HUES64 (cell line): ENCODE measurements around the gene ULK3.

Experiments used
- H3K27ac ChIP-seq: 2 replicates; pipeline ENCODE4 v1.7.0; 2013; ENCODE audit warnings: low read depth, low read length, inconsistent platforms
- H3K27me3 ChIP-seq: 2 replicates; pipeline ENCODE4 v1.6.1; 2013; ENCODE audit warnings: mild to moderate bottlenecking, low read length; ENCODE audit not compliant: insufficient read depth
- H3K36me3 ChIP-seq: 2 replicates; pipeline ENCODE4 v1.6.1; 2013; ENCODE audit warnings: mild to moderate bottlenecking, low read length; ENCODE audit not compliant: insufficient read depth
- H3K4me1 ChIP-seq: 2 replicates; pipeline ENCODE4 v1.6.1; 2013; ENCODE audit warnings: mild to moderate bottlenecking, low read length, moderate library complexity; ENCODE audit not compliant: insufficient read depth
- H3K4me3 ChIP-seq: 2 replicates; pipeline ENCODE4 v1.5.1; 2013; ENCODE audit warnings: mild to moderate bottlenecking, low read length, moderate library complexity
- H3K9ac ChIP-seq: 2 replicates; pipeline ENCODE4 v1.6.1; 2013; ENCODE audit warnings: mild to moderate bottlenecking, low read depth, low read length
- H3K9me3 ChIP-seq: 2 replicates; pipeline ENCODE4 v1.6.1; 2013; ENCODE audit warnings: low read depth, low read length; ENCODE audit not compliant: insufficient read depth
- WGBS: fragments of 150-250, 120-280 bp; methylation state at CpG from one replicate; pipeline ENCODE4 v1.1.7; 2013; ENCODE audit warnings: missing lambda C conversion rate; 5-methylcytosine and 5-hydroxymethylcytosine counted together

ULK3 gene

GRCh38 chr15:74799255-74799855, 43.6 kb downstream of the ULK3 start:
- H3K9ac ChIP-seq: no peak overlapping the region
- peaks cover 35% of the 10 kb centered on the region for H3K36me3 ChIP-seq
- no peaks in the 10 kb centered on the region for H3K9me3 ChIP-seq
- H3K27ac ChIP-seq: no peak overlapping the region
- H3K4me3 ChIP-seq: no peak overlapping the region
- no peaks in the 10 kb centered on the region; the same call in 1 of the 2 replicates for H3K4me1 ChIP-seq
- WGBS: 94% methylated on average over 16 of the region's 16 CpGs
- no peaks in the 10 kb centered on the region for H3K27me3 ChIP-seq

DNA sequence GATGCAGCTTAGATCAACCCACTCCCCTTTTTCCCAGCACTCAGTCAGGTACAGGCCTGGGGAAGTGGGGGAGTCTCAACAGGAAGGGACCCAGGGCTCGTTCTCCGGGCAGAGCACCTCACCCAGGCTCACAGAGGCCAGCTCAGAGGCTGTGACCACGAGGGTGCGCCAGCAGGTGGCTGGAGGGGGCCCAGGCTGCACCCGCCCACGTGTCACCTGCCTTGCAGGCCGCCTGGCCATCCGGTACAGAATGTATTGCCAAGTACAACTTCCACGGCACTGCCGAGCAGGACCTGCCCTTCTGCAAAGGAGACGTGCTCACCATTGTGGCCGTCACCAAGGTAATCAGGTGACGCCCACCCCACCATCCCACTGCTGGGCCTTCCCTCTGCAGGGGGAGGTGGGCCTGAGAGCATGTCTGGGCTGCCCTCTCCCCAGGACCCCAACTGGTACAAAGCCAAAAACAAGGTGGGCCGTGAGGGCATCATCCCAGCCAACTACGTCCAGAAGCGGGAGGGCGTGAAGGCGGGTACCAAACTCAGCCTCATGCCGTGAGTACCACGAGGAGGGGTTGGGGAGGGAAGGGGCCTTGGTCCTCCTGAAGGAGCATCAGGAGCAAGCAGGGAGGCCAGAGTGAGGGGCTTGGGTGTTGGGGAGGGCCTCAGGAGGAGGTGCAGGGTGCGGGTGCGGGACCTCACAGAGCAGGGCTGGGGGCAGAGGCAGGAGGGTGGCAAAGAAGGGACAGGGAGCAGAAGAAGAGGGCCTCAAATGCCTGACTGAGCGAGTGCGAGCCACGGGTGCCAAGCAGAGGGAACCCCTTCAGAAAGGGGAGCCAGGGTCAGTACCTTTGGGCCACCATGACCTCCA, 44.3 kb downstream of the ULK3 start:
- Histone ChIP-seq H3K36me3 (peaks cover 29% of the 10 kb centered on the region), H3K4me1 (no peaks in the 10 kb centered on the region; the same call in 1 of the 2 replicates), H3K4me3 (no peak overlapping the region), H3K9ac (no peak overlapping the region), H3K27ac (no peak overlapping the region), H3K9me3 (no peaks in the 10 kb centered on the region), H3K27me3 (no peaks in the 10 kb centered on the region)
- WGBS: 93% methylated on average over 25 of the region's 25 CpGs

GRCh38 chr15:74795966-74796625, 46.9 kb downstream of the ULK3 start:
- Histone ChIP-seq H3K9ac (no peak overlapping the region), H3K36me3 (peaks cover 4% of the 10 kb centered on the region), H3K27me3 (no peaks in the 10 kb centered on the region), H3K27ac (no peak overlapping the region), H3K4me3 (no peak overlapping the region), H3K4me1 (no peaks in the 10 kb centered on the region; the same call in 1 of the 2 replicates), H3K9me3 (no peaks in the 10 kb centered on the region)
- 97% methylated on average over 14 of the region's 14 CpGs for WGBS

DNA sequence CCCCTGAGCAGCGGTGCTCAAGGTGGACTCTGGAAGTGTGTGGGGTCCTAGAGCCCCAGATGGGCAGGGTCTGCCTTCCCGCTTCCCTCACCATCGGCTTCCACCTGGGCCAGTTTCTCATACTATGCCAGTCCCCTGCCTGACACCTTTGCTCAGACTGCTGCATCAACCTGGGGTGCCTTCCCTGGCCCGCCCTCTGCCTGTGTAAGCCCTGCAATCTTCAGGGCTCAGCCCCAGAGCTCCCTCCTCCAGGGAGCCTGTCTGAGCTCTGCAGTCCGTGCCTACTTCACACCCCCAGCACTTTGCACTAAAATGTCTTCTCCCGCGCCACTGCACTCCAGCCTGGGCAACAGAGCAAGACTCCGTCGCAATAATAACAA, 48.0 kb downstream of the ULK3 start:
- no peak overlapping the region for H3K9ac ChIP-seq

DNA sequence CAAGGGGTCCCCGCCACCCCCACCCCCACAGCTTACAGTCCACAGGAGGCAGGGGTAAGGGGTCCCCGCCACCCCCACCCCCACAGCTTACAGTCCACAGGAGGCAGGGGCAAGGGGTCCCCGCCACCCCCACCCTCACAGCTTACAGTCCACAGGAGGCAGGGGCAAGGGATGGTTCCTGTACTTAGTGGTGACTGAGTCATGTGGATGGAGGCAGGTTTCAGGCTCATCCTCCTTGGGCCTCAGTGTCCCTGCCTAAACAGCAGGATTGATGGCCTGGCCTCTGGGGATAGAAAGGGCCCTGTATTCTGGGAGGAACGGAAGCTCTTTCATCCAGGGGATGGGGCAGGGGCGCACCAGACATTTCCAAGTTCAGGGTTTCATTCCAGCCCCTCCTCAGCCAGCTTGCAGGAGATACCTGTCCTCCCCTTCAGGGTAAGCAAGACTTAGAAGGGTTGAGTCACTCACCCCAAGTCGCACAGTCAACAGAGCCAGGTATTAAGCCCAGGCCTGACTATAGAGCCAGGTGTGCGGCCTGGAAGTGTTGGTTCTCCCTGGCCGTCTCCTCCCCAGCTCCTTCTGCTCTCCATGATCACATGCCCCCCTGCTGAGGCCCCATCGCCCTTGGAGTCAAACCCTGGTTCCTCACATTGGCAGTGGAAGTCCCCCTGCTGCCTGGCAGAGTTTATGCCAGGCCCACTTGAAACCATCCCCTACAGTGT, 48.5 kb downstream of the ULK3 start:
- H3K4me1 ChIP-seq: peaks cover 2% of the 10 kb centered on the region; the same call in 1 of the 2 replicates
- no peak overlapping the region for H3K27ac ChIP-seq
- WGBS: 91% methylated on average over 6 of the region's 9 CpGs
- H3K4me3 ChIP-seq: no peak overlapping the region
- H3K36me3 ChIP-seq: no peaks in the 10 kb centered on the region
- no peaks in the 10 kb centered on the region for H3K9me3 ChIP-seq
- H3K9ac ChIP-seq: no peak overlapping the region
- no peaks in the 10 kb centered on the region; the same call in 1 of the 2 replicates for H3K27me3 ChIP-seq

More for the DNA sequence above, 48.0 kb downstream of the ULK3 start:
- Histone ChIP-seq H3K9me3 (no peaks in the 10 kb centered on the region), H3K36me3 (no peaks in the 10 kb centered on the region), H3K27me3 (no peaks in the 10 kb centered on the region), H3K27ac (no peak overlapping the region), H3K4me3 (no peak overlapping the region), H3K4me1 (no peaks in the 10 kb centered on the region; the same call in 1 of the 2 replicates)
- 90% methylated on average over 7 of the region's 9 CpGs for WGBS

DNA sequence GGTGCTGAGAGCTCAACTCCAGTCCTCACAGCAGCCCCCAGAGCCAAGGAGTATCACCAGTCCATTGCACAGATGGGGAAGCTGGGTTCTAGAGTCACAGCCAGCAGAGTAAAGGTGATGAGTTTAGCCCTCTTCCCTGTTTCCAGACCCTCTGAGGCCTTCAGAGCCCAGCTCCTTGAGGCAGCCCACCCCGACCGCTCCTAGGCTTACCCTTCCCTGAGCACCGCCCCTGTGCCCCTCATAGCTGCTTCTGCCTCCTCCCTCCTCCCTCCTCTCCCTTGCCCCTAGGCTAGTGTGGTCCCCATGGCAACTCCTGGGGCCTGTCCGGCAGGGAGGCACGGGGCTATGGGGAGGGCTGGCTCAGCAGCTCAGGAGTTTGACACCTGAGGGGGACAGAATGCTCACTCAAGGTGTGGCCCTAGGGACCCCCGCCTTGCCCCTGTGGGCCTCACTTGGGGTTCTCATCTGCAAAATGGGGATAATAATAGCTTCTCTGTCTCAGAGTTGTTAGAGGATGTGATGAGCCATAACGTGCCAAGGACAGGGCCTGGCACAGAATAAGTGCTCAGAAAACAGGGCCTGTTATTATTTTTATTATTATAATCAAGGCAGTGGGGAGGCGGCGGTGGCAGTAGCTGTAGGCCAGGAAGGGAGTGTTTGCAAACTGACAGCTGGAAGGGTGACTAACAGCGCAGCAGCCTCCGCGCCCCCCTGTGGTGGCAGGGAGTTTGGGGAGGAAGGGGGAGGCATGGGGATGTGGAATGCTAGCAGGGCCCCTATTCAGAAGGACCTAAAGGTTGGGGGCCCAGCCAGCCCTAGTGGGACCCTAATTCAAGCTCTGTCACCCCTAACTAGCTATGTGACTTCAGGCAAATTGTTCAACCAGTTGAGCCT, 49.6 kb downstream of the ULK3 start:
- WGBS: 63% methylated on average over 12 of the region's 12 CpGs

DNA sequence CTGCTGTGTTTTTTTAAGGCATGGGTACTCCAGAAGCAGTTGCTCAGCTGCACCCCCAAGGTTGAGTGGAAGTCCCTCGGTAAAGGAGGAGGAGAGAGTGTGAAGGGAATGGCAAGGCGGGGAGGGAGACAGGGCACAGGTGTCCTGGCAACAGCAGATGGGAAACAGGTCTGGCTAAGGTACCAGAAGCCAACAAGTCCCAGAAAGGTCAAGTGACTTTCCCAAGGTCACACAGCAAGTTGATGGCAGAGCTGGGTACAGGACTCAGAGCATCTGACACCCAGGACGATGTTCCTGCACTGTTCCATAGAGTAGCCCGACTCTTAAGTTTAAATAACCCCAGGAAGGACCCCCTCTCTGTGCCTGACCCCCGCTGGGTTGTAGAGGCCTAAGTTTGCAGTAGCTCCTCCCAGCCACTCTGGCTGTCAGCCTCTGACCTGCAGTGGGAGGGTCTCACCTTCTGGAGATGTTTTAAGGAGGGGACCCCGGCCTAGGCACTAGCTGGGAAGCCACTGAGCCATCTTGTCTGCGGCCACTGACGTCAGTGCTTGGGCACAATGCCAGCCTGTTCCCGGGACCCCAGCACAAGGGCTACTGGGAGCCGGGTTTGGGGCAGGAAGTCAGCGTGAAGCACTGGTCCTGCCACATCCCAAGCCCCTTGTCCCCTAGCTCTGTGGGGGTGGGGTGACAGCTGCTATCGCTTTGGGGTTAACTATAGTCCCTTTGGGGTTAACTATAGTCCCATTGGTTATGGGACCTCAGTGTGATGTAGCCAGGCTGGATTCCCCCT, 50.5 kb downstream of the ULK3 start:
- H3K36me3 ChIP-seq: no peaks in the 10 kb centered on the region
- H3K27ac ChIP-seq: no peak overlapping the region
- no peak overlapping the region for H3K9ac ChIP-seq
- peaks cover 20% of the 10 kb centered on the region for H3K4me1 ChIP-seq
- no peaks in the 10 kb centered on the region for H3K9me3 ChIP-seq
- WGBS: 86% methylated on average over 12 of the region's 12 CpGs
- no peak overlapping the region for H3K4me3 ChIP-seq
- no peaks in the 10 kb centered on the region; the same call in 1 of the 2 replicates for H3K27me3 ChIP-seq

More for the DNA sequence above, 49.6 kb downstream of the ULK3 start:
- Histone ChIP-seq H3K9ac (no peak overlapping the region), H3K27ac (no peak overlapping the region), H3K27me3 (no peaks in the 10 kb centered on the region; the same call in 1 of the 2 replicates), H3K4me1 (peaks cover 12% of the 10 kb centered on the region), H3K4me3 (no peak overlapping the region), H3K36me3 (no peaks in the 10 kb centered on the region), H3K9me3 (no peaks in the 10 kb centered on the region)

GRCh38 chr15:74791667-74792066, 51.3 kb downstream of the ULK3 start:
- Histone ChIP-seq H3K9me3 (no peaks in the 10 kb centered on the region), H3K4me3 (no peak overlapping the region), H3K4me1 (peaks cover 21% of the 10 kb centered on the region), H3K9ac (no peak overlapping the region), H3K36me3 (no peaks in the 10 kb centered on the region), H3K27me3 (no peaks in the 10 kb centered on the region; the same call in 1 of the 2 replicates), H3K27ac (no peak overlapping the region)
- 94% methylated on average over 7 of the region's 7 CpGs for WGBS

DNA sequence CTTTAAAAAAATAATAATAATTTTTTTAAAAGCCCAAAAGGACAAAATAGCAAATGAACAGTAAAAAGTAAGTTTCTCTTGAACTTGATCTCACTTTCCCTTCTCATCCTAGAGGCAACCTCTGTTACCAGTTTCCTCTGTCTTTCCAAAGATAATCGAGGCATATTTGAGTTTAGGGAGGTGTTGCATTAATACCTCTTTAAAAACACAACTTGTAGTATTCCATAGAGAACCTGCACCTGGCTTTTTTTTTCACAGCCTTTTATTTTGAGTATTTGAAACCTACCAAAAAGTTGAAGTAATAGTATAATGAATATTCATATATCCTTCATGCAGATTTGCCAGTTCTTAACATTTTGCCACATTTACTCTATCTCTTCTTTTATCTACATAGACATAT, 51.9 kb downstream of the ULK3 start:
- Histone ChIP-seq H3K4me1 (peaks cover 21% of the 10 kb centered on the region), H3K9ac (no peak overlapping the region), H3K27ac (no peak overlapping the region), H3K9me3 (no peaks in the 10 kb centered on the region), H3K4me3 (no peak overlapping the region), H3K27me3 (no peaks in the 10 kb centered on the region; the same call in 1 of the 2 replicates), H3K36me3 (no peaks in the 10 kb centered on the region)
- no CpG with 5 or more reads among the region's 1 CpG for WGBS
